PC-9 (cell line): ENCODE data around the gene CST8.

Experiments used
- CTCF ChIP-seq: fragments of 200-600 bp; sonication (generic); conservative IDR thresholded peaks from 2 replicates; pipeline ENCODE4 v1.6.1; 2017; ENCODE audit warnings: mixed run types, antibody characterized with exemption, mild to moderate bottlenecking, moderate library complexity
- EZH2 ChIP-seq: fragments of 200-600 bp; sonication (generic); IDR thresholded peaks from 2 replicates; pipeline ENCODE4 v1.8.0; 2017; ENCODE audit warnings: antibody characterized with exemption, low read depth

DNA sequence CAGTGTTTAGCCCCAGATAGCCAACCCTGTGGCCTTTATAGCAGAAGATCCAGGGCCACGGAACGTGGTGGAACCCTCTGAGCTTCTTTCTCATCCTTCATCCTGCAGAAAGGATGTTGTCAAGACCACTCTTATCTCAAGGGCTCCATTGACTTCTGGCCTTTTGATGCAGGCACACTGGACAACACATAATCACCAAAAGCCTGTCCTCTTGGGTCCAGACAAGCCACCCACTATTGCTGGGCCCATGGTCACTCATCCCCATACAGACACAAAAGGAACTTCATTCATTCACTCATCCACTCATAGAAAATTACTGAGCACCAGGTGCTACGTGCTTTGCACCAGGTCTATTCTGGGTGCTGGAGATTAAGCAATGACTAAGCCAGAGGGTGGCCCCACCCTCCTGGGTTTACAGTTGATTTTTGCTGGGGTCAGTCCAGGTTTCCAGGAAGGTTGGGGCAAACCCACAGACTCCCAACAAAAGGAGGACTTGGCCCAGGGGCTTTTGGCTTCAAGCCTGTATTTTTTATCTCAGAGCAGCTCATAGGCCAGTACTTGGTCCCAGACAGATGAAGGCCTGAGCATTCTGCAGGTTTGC, 2.4 kb downstream of the CST8 start:
- TF ChIP-seq EZH2: no peak
- no peak for TF ChIP-seq CTCF
